ENCODE data around the gene CCSER1.

The CCSER1 gene

DNA sequence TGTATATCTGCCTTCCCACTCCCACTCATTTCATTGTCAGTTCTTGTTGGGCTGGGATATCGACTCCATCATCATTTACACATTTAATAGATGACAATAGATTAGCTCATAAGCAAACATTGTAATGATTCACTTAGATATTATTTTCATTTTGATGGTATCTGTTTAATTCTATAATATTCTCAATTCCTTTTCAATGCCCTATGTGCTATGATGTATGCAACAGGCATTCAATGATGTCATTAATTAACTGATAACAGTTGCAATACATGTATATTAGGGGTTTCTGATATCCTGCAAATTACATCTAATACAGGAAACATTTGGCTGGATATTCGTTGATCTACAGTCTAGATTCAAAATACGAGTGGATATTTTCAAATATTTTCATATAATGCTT is 850.5 kb downstream of the CCSER1 start:
- Histone ChIP-seq H3K4me3 (ENCODE audit: low read depth, low read length) (no peak overlapping the region), H4K8ac (ENCODE audit: low read depth, low read length) (no peak overlapping the region)
- DNase-seq, result no peak

DNA sequence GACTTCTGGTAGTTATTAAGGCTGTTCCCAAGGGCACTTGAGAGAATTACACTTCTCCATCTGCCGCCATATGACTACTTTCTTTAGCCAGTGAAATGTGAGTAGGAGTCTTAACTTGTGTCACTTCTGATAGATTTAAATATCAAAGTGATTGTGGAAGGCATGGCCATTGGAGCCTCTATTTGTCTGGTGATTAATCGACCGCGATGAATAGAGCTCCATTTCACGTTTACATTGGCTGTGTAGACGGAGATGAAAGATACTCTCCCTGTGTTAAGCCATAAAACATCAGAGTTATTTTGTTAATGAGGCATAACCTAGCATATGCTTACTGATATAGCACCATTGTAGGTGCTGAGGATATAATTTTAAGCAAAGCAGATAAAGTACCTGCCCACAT is 852.4 kb downstream of the CCSER1 start:
- no peaks in the 10 kb centered on the region for H3K27me3 ChIP-seq (ENCODE audit: insufficient read depth, low read length)
- H4K8ac ChIP-seq (ENCODE audit: low read depth, low read length), result no peak overlapping the region
- H2BK5ac ChIP-seq (ENCODE audit: low read depth, low read length, poor library complexity), result no peak overlapping the region
- no peak overlapping the region for H3K9ac ChIP-seq (ENCODE audit: low read length)
- H3K18ac ChIP-seq (ENCODE audit: low read length), result no peak overlapping the region
- H3K4me1 ChIP-seq (ENCODE audit: control insufficient read depth in 1 of 2, insufficient read depth in 2 of 2, low read length in 2 of 2), result no peaks in the 10 kb centered on the region
- no peak overlapping the region for H3K14ac ChIP-seq (ENCODE audit: low read length)
- H2AK5ac ChIP-seq (ENCODE audit: low read length), result no peak overlapping the region
- H3K79me2 ChIP-seq (ENCODE audit: control insufficient read depth, insufficient read depth, low read length, poor library complexity), result no peaks in the 10 kb centered on the region
- H3K4me3 ChIP-seq (ENCODE audit: low read depth, low read length), result no peak overlapping the region
- no peaks in the 10 kb centered on the region for H3K9me3 ChIP-seq (ENCODE audit: insufficient read depth, low read depth, low read length)
- no peak overlapping the region for H4K91ac ChIP-seq (ENCODE audit: low read depth, low read length)
- H3K27ac ChIP-seq (ENCODE audit: low read depth, low read length), result no peak overlapping the region
- H2AFZ ChIP-seq (ENCODE audit: insufficient read depth, low read length, poor library complexity), result no peak overlapping the region
- H2BK12ac ChIP-seq (ENCODE audit: low read length), result no peak overlapping the region
- no peak overlapping the region for H4K12ac ChIP-seq (ENCODE audit: low read depth, low read length)
- H2BK120ac ChIP-seq (ENCODE audit: insufficient read depth, low read length, poor library complexity), result no peak overlapping the region
- no peaks in the 10 kb centered on the region for H3K79me1 ChIP-seq (ENCODE audit: low read length)
- H3K36me3 ChIP-seq (ENCODE audit: control insufficient read depth in 1 of 2, insufficient read depth in 2 of 2, low read length in 2 of 2), result no peaks in the 10 kb centered on the region
- H3K4ac ChIP-seq (ENCODE audit: low read depth, low read length), result no peak overlapping the region
- no peak overlapping the region for H3K4me2 ChIP-seq (ENCODE audit: low read length)
- DNase-seq, result no peak
- H3K23ac ChIP-seq (ENCODE audit: low read length), result no peak overlapping the region
- WGBS (ENCODE audit: extremely low coverage, insufficient coverage, insufficient read length), result no CpG with 5 or more reads among the region's 6 CpGs

More for the DNA sequence above, 850.5 kb downstream of the CCSER1 start:
- H2BK12ac ChIP-seq (ENCODE audit: low read length), result no peak overlapping the region
- H2BK120ac ChIP-seq (ENCODE audit: insufficient read depth, low read length, poor library complexity), result no peak overlapping the region
- no peaks in the 10 kb centered on the region for H3K79me1 ChIP-seq (ENCODE audit: low read length)
- H3K4ac ChIP-seq (ENCODE audit: low read depth, low read length), result no peak overlapping the region
- H3K18ac ChIP-seq (ENCODE audit: low read length), result no peak overlapping the region
- H3K14ac ChIP-seq (ENCODE audit: low read length), result no peak overlapping the region
- H3K27me3 ChIP-seq (ENCODE audit: insufficient read depth, low read length), result no peaks in the 10 kb centered on the region
- H2AK5ac ChIP-seq (ENCODE audit: low read length), result no peak overlapping the region
- no peak overlapping the region for H4K91ac ChIP-seq (ENCODE audit: low read depth, low read length)
- H2BK5ac ChIP-seq (ENCODE audit: low read depth, low read length, poor library complexity), result no peak overlapping the region
- H3K23ac ChIP-seq (ENCODE audit: low read length), result no peak overlapping the region
- H3K36me3 ChIP-seq (ENCODE audit: control insufficient read depth in 1 of 2, insufficient read depth in 2 of 2, low read length in 2 of 2), result no peaks in the 10 kb centered on the region
- WGBS (ENCODE audit: extremely low coverage, insufficient coverage, insufficient read length), result no CpG with 5 or more reads among the region's 3 CpGs
- no peaks in the 10 kb centered on the region for H3K4me1 ChIP-seq (ENCODE audit: control insufficient read depth in 1 of 2, insufficient read depth in 2 of 2, low read length in 2 of 2)
- H3K79me2 ChIP-seq (ENCODE audit: control insufficient read depth, insufficient read depth, low read length, poor library complexity), result no peaks in the 10 kb centered on the region
- H3K4me2 ChIP-seq (ENCODE audit: low read length), result no peak overlapping the region
- H4K12ac ChIP-seq (ENCODE audit: low read depth, low read length), result no peak overlapping the region
- H2AFZ ChIP-seq (ENCODE audit: insufficient read depth, low read length, poor library complexity), result no peak overlapping the region
- no peaks in the 10 kb centered on the region for H3K9me3 ChIP-seq (ENCODE audit: insufficient read depth, low read depth, low read length)
- H3K9ac ChIP-seq (ENCODE audit: low read length), result no peak overlapping the region
- H3K27ac ChIP-seq (ENCODE audit: low read depth, low read length), result no peak overlapping the region

DNA sequence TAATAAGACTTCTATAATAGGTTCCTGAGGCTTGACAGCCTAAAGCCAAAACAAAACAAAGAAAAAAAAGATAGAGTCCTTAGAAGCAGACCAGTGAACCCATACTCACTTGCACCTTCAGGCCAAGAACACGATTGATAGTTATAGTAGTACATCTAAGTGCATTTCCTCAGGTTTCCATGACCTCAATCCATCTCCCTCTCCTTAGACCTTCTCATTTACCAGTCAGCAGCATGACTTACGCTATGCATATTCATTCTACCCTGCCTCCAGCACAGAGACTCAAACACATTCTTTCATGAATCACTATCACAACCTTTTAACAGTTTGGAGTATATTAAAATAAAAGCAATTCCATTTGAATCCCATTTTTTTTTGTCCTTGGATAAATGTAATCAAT is 855.6 kb downstream of the CCSER1 start:
- Histone ChIP-seq H4K12ac (ENCODE audit: low read depth, low read length) (no peak overlapping the region), H2AK5ac (ENCODE audit: low read length) (no peak overlapping the region), H2BK12ac (ENCODE audit: low read length) (no peak overlapping the region), H3K4me2 (ENCODE audit: low read length) (no peak overlapping the region), H3K27ac (ENCODE audit: low read depth, low read length) (no peak overlapping the region), H3K4ac (ENCODE audit: low read depth, low read length) (no peak overlapping the region), H3K27me3 (ENCODE audit: insufficient read depth, low read length) (no peaks in the 10 kb centered on the region), H3K9ac (ENCODE audit: low read length) (no peak overlapping the region), H3K23ac (ENCODE audit: low read length) (no peak overlapping the region), H3K14ac (ENCODE audit: low read length) (no peak overlapping the region), H3K79me2 (ENCODE audit: control insufficient read depth, insufficient read depth, low read length, poor library complexity) (no peaks in the 10 kb centered on the region), H2AFZ (ENCODE audit: insufficient read depth, low read length, poor library complexity) (no peak overlapping the region), H3K4me3 (ENCODE audit: low read depth, low read length) (no peak overlapping the region), H3K4me1 (ENCODE audit: control insufficient read depth in 1 of 2, insufficient read depth in 2 of 2, low read length in 2 of 2) (no peaks in the 10 kb centered on the region), H3K36me3 (ENCODE audit: control insufficient read depth in 1 of 2, insufficient read depth in 2 of 2, low read length in 2 of 2) (no peaks in the 10 kb centered on the region), H4K91ac (ENCODE audit: low read depth, low read length) (no peak overlapping the region), H3K9me3 (ENCODE audit: insufficient read depth, low read depth, low read length) (no peaks in the 10 kb centered on the region), H2BK5ac (ENCODE audit: low read depth, low read length, poor library complexity) (no peak overlapping the region), H2BK120ac (ENCODE audit: insufficient read depth, low read length, poor library complexity) (no peak overlapping the region), H3K79me1 (ENCODE audit: low read length) (no peaks in the 10 kb centered on the region), H4K8ac (ENCODE audit: low read depth, low read length) (no peak overlapping the region), H3K18ac (ENCODE audit: low read length) (no peak overlapping the region)
- DNase-seq, result no peak
- WGBS (ENCODE audit: extremely low coverage, insufficient coverage, insufficient read length), result no CpG with 5 or more reads among the region's 2 CpGs

GRCh38 chr4:90990284-90990683 is 863.1 kb downstream of the CCSER1 start:
- no peak overlapping the region for H2BK12ac ChIP-seq (ENCODE audit: low read length)
- no peaks in the 10 kb centered on the region for H3K4me1 ChIP-seq (ENCODE audit: control insufficient read depth in 1 of 2, insufficient read depth in 2 of 2, low read length in 2 of 2)
- H3K79me2 ChIP-seq (ENCODE audit: control insufficient read depth, insufficient read depth, low read length, poor library complexity), result no peaks in the 10 kb centered on the region
- no peaks in the 10 kb centered on the region for H3K27me3 ChIP-seq (ENCODE audit: insufficient read depth, low read length)
- H3K4me2 ChIP-seq (ENCODE audit: low read length), result no peak overlapping the region
- H2AFZ ChIP-seq (ENCODE audit: insufficient read depth, low read length, poor library complexity), result no peak overlapping the region
- no peak overlapping the region for H2AK5ac ChIP-seq (ENCODE audit: low read length)
- H3K4ac ChIP-seq (ENCODE audit: low read depth, low read length), result no peak overlapping the region
- H3K36me3 ChIP-seq (ENCODE audit: control insufficient read depth in 1 of 2, insufficient read depth in 2 of 2, low read length in 2 of 2), result no peaks in the 10 kb centered on the region
- H3K4me3 ChIP-seq (ENCODE audit: low read depth, low read length), result no peak overlapping the region
- H3K27ac ChIP-seq (ENCODE audit: low read depth, low read length), result no peak overlapping the region
- no CpG with 5 or more reads among the region's 2 CpGs for WGBS (ENCODE audit: extremely low coverage, insufficient coverage, insufficient read length)
- no peak for DNase-seq
- no peak overlapping the region for H3K23ac ChIP-seq (ENCODE audit: low read length)
- H3K14ac ChIP-seq (ENCODE audit: low read length), result no peak overlapping the region
- H3K79me1 ChIP-seq (ENCODE audit: low read length), result no peaks in the 10 kb centered on the region
- H2BK120ac ChIP-seq (ENCODE audit: insufficient read depth, low read length, poor library complexity), result no peak overlapping the region
- no peak overlapping the region for H4K91ac ChIP-seq (ENCODE audit: low read depth, low read length)
- no peak overlapping the region for H2BK5ac ChIP-seq (ENCODE audit: low read depth, low read length, poor library complexity)
- no peak overlapping the region for H4K12ac ChIP-seq (ENCODE audit: low read depth, low read length)
- H4K8ac ChIP-seq (ENCODE audit: low read depth, low read length), result no peak overlapping the region
- H3K18ac ChIP-seq (ENCODE audit: low read length), result no peak overlapping the region
- no peak overlapping the region for H3K9ac ChIP-seq (ENCODE audit: low read length)
- no peaks in the 10 kb centered on the region for H3K9me3 ChIP-seq (ENCODE audit: insufficient read depth, low read depth, low read length)

Data from trophoblast cell (in vitro differentiated cells and primary cell).